Activated CD4-positive, alpha-beta T cell treated with anti-CD3 and anti-CD28 coated beads, Interleukin-2, Interleukin-6, amounts not matched to agents 100 ng/mL and 50 ng/mL, durations not matched to agents 16 hours and 8 hours (primary cell): ENCODE results near the gene SGCA.

Source experiments
- DNase-seq: peaks from one replicate; pipeline ENCODE4 v3.0.0-alpha.2; 2020

Gene SGCA

DNA sequence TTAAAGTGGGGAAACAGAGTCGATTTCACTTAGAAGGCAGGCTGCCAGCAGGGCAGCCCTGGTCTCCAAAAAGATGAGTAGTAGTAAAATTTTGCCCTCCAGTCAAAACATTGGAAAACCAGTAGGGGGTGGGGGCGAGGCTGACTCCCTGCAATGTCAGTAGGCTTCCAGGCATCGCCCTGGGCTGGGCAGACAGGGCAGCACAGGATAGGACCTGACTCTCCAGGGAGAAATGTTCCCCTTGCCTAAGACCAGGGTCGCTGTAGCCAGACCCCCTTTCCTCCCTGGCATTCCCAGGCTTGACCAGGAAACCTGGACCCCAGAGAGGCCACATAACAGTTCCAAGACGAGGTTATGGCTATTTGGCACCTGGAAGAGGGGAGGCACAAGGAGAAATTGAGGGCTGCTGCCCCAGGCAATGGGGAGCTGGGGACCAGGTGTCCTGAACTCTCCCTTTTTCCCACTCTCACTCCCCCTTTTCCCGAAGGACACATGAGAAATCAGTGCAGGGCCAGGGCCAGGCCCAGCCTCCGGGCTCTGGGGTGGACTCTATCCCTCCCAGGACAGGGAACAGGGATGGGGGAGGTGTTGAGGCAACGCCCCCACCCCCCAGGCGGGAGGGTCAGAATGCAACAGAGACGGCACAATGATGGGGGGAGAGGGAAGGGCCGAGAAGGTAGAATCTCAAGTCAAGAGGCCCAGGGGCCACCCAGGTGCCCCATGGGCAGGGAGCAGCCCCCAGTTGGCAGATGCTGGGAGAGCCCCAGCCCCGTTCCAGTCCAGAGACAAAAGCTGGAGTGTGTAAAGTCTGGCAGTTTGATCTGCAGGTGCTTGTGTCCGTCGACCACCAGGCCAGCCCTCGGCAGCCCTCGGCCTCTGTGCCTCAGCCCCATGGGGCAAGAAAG, 31.3 kb upstream of the SGCA start:
- DNase-seq = no peak

DNA sequence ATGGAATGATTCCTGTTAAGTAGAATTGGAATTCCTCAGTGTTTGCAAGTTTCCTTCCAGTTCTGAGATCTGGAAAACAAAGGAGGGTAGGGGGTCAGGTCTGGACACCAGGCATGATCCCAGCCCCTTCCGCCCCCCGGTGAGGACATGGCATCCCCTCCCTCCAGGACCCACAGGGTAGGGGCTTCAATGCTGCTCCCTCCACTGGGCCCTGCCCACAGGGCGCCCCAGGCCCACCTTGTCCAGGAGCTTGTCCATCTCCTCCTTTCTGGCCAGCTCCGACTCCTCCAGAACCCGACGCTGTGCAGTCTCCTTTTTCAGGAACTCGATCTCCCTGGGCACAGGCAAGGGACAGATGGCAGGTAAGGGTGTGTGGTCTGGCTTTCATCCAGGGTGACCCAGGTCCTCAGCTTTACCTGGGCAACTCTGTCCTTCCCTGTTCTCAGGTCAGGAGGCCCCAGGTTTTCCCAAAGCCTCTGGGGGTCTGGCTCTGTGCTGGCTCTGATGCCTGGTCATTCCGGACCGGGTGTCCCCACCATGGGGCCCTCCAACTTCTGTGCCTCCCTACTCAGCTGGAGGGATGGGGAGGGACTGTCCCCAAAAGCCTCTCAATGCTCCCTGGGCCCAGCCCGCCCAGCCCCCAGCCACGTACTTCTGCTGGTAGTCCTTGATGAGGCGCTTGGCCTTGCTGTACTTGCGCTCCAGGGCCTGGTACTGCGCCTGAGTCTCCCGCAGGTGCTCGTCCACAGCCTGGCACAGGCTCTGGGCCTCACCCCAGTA, 30.3 kb upstream of the SGCA start:
- DNase-seq = no peak

DNA sequence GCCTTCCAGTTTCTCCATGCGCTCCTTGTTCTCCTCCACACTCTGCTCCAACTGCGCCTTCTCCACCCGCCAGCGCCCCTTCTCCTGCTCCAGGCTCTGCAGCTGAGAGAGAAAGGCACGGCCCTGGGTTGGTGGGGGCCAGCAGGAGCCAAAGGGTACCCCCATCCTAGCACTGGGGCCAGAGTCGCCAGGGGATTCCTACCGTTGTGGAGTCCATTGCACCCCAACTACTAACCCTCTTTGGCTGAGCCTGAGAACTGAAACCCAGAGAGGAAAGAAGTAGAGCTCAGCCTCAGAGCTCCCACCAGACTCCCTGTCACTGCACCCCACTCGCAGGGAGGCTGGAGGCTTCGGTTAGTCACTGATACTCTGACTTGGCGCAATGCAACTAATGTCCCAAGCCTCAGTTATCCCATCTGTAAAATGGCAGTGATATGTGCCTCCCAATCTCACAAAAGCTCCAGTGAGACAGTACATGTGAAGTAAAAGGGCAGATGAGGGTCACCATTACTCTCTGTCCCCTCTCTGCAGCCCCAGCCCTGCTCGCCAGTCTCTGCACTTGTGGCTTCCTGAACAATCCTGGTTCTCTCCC, 29.6 kb upstream of the SGCA start:
- DNase-seq = no peak

DNA sequence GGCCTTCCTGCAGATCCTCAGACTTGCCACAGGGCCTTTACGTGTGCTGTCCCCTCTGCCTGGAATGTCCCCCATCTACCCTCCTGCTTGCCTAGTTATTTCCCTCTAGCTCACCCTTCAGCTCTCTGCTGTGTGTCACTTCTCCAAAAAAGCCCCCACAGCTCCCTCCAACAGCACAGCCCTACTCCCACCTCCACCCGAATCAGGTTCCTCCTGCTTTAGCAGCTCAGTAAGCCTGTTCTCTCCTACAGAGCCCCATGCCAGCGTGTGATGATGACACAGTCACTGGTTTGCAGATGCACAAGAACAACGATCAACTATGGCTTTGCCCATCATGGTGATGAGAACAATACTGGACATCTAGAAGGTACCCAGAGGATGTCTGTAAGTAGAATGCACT, 28.8 kb upstream of the SGCA start:
- no peak for DNase-seq

DNA sequence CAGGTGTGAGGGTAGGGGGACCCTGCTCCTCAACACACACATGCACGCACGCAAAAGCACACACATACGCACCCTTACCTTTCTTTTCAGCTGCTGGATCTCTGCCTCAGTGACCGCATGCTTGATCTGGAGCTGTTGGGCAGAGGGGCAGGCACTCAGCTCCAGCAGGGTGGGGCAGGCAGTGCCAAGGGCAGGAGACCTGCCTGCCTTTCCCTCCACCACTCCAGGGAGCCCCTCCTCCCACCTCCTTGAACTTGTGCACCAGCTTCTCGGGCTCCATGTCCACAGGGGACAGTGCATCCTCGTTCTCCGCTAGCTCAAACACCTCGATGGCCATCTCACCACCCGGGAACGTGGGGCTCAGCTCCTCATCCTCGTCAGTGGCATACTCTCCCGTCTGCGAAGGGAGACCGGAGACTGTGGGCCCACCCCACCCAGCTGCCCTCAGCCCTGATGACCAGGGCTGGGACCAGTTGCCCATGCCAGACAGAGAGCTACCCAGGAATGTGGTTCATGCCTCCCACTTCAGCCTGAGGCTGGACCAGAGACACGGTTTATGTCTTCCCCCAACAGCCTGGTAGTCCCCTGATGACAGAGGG, 26.5 kb upstream of the SGCA start:
- DNase-seq = no peak

DNA sequence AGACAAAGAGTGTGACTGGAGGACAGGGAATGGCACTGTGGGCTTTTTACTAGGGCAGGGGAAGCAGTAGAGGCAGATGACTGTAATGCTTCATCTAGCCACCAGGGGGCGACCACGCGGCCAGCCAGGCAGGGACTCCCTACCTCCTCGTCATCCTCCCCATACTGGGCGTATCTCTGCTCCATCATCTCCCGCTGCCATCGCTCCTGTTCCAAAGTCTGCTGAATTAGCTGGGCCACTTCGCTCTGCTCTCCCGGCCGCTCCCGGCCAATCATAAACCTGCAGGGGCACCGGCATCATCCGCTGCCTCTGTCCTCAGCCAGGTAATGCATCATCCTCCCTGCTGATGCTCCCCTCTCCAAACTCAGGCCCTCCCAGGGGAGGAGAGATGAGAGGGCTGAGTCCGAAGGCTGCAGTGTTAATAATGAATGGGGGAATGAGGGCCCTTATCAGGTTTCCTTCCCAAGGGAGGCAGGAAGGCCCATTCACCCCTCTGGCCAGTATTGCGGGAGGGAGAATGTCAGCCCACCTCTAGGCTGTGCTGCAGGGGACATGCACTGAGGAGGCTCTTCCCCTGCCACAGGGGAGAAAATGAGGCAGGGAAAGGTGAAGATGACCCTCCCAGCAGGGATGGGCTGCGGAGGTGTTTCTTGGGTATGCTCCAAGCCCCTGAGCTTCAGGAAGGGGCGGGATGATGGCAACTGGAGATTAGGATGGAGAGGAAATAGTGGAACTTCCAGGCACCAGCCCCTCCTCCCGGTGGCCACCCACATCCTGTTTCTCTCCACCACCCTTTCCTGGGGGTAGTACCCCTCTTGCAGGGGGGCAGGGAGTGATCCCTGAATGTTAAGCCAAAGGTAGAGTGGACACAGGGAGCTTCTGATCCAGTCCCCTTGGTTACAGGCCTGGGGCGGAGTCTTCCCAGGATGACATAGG, 25.6 kb upstream of the SGCA start:
- peak; percentile 89 for DNase-seq

DNA sequence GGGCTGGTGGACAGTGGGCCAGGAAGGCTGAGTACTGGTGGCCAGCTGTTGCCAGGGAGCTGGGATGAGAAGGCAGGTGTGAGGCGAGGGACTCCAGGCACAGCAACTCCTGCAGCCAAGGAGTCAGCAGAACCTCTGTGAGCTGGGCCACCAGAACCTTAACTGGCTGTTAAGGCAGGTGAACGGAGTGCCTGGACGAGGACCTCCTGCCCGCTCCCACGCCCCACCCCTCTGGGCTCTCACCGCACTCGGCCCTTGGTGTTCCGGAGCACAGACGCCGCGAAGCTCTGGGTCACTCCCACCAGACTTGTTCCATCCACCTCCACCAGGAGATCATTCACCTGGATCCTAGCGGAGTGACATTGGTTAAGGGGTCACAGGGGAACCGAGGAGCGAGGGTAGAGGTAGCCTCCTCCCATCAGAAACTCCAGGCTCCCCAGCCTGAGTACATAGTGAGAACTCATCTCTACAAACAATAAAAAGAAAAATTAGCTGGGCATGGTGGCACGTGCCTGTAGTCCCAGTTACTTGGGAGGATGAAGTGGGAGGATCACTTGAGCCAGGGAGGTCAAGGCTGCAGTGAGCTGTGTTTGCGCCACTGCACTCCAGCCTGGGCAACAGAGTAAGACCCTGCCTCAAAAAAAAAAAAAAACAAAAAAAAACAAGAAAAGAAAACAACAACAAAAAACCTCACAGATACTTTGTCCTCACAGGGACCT, 24.6 kb upstream of the SGCA start:
- DNase-seq = no peak

DNA sequence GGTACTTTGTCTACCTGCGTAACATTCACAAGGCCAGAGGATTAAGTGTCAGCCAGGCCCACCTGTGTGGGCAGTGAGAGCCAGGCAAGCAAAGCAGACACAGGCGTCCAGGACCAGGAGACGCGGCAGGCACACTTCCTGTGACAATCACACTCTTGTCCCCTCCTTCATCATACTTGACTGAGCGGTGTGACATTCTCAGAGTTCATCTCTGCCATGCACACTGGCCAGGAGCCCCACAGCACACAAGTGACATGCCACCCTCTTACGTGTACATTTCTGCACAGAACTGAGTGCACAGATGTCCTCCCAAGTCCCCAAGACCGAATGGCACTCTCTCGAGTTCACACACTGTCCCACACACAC, 24.1 kb upstream of the SGCA start:
- DNase-seq = peak; percentile 23

DNA sequence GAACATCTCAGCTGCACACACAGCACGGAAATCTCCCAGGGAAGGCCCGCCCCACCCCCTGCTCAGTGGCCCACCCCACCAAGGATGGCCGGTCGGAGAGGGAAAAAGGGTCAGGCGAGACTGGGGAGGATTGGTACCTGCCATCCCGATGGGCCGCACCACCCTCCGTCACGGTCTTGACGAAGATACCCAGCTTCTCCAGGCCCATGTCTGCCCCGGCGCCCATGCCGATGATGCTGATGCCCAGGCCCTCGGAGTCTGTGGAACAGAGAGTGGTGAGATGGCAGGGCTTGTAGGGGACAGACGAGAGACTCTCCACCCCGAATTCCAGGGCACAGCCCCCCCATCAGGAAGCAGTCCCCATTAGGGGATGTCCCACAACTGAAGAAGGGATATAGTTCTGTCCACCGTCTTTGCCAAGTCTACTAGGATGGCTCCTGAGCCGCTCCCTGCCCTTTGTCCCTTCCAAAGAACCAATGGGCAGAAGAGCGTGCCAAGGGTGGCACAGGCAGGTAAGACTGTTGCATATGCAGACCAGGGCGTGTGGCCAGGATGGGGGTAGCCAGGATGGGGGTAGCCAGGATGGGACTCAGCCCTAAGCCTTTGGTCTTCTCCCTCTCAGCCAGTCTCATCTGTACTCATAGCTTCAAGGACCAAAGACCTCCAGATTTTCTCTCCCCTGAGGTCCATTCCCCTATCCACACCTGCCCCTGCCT, 22.2 kb upstream of the SGCA start:
- no peak for DNase-seq

DNA sequence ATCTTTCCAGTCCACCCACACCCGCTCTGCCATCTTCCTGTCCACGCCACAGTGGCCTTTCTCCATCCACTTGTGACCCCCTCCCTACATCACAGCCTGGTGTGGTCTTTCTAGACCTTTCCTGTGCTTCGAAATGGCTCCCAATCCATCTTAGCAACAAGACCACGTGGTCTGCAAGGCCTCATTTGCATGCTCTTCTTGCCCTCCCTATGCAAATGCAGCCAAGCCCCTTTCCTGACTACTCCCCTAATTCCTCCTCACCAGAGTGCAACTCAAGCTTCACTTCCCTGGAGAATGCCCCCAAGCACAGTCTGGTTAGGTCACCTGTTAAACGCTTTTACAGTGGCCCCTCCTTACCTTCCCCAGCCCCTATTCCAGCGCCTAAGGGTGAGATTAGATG, 21.4 kb upstream of the SGCA start:
- no peak for DNase-seq

DNA sequence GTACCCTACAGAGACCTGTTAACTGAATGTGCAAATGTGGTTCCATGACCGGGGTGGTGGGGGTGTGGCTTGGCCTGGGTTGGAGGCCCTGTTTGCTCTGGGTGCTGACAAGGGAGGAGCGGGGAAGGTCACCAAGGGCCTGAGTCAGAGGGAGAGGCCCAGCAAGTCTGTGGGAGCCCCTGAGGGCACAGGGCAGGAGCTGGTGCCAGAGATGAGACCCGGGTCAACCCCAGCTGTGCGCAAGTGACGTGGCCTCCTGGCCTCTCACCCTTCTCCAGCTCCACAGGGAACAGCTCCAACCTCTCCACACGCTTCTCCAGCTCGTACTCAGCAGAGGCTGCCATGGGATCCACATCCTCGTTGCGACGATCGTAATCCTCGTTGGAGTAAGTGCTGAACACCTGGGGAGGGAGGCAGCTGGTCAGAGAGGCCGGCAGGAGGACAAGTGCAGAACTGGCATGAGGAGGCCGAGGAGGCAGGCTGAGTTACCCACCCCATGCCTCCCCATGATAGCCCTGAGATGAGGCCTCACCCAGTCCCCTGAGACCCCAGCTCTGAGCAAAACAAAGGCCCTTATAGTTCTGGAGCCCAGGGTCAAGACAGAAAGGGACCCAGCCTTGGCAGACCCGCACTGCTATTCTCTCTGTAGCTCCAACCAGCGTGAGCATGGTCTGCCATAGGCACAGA, 20.8 kb upstream of the SGCA start:
- peak; percentile 24 for DNase-seq

DNA sequence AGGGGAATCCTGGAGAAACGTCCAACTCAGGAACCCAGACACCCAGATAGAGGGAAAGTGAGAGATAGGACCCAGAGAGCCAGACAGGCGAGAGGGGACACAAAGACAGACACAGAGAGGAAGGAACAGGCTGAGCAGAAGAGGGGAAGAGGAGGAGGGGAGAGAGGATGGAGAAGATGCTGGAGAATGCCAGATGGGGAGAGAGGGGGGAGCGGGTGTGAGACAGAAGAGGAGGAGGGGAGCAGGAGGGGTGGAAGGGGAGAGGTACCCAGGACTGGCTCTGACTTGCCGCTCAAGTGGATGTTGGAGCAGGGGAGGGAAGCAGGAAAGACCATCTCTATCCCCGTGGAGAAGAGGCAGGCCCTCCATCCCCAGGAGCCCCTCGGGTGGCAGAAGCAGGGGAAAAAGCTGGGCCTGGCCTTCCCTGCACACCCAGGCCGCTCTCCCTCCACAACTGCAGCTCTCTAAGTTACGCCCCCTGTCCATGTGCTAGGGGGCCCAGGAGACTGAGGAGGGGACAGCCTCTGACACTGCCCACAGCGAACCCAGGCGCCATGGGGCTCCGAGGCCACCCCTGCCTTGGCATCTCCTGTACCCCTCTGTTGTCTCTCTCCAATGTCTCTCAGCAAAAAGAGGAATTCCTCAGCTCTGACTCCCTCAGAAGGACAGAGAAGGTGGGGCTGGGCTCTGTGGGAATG, 20.1 kb upstream of the SGCA start:
- no peak for DNase-seq

DNA sequence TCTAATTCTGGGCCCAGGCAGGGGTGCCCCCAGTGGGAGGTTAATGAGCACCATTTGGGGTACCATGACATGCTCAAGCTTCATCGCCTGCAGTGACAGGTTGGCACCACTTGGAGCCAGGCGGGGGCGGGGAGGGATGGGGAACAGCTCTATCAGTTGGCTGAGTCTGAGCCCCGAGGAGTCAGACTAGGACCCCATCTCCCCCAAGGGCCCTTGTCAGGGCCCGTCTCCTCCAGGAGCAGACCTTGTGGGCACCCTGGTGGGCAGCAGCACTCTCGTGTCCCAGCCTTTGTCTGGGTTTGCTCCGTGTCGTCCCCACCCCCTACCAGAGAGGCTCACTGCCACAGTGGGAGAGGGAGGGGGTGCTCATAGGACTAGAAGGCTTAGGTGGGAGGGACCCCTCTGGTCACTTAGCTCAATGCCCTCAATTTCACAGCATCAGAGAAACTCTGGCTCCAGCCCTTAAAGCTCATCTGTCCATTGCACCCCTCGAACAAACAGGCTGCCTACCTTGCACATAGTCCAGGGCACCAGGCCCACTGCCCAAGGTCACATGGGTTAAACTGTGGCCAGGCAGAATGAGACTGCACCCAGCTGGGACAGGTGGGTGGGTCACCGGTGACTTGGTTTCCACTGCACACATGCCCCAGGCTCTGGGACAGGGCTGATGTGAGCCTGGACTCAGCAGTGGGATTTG, 19.4 kb upstream of the SGCA start:
- peak; percentile 43 for DNase-seq

DNA sequence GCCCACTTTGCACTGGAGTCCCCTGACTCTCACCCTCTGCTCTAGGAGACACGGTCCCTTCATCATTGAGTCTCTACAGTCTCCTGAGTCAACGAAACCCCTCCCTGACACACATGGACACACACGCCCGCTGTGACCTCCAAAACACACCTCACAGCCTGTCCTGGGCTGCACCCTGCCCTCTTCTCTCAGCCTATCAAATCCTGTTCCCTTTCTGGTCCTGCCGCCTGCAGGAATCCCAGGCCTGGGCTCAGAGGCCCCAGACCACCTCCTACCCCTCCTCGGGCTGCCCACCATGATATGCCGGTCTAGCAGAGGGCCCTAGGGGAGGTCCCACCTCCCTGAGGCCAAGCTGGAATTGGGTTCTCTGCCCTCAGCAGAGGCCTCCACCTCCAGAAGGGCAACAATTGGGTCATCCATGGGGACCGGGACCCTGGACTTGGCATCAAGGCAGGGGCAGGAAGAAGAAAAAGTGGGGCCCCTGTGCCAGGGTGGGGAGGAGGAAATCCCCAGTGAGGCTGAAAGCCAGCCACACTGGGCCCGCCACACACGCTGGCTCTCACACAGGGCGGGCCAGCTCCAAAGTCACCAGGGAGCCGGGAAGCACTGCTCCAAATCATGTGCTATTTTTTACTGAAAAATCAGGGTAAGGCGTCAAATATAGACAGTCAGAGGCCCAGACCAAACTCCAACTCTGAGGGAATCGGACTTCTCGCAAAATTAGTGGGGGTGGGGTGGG, 18.7 kb upstream of the SGCA start:
- peak; percentile 19 for DNase-seq

DNA sequence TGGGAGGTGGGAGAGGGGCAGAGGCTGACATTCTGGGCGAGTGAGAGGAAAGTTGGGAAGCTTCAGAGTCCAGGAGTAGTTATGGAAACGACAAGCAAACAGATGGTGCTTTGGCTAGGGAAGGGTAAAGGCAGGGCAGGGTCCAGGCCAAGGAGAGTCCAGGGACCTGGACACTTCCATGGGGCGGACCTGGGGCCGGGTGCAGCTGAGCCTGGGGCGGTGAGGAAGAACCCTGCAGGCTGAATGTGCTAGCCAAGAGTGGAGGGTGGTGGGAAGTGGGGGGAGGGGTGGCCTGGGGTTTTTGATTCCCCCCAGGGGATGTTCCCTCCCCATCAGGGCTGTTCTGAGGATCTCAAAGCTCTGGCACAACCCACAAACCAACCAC, 18.0 kb upstream of the SGCA start:
- no peak for DNase-seq

DNA sequence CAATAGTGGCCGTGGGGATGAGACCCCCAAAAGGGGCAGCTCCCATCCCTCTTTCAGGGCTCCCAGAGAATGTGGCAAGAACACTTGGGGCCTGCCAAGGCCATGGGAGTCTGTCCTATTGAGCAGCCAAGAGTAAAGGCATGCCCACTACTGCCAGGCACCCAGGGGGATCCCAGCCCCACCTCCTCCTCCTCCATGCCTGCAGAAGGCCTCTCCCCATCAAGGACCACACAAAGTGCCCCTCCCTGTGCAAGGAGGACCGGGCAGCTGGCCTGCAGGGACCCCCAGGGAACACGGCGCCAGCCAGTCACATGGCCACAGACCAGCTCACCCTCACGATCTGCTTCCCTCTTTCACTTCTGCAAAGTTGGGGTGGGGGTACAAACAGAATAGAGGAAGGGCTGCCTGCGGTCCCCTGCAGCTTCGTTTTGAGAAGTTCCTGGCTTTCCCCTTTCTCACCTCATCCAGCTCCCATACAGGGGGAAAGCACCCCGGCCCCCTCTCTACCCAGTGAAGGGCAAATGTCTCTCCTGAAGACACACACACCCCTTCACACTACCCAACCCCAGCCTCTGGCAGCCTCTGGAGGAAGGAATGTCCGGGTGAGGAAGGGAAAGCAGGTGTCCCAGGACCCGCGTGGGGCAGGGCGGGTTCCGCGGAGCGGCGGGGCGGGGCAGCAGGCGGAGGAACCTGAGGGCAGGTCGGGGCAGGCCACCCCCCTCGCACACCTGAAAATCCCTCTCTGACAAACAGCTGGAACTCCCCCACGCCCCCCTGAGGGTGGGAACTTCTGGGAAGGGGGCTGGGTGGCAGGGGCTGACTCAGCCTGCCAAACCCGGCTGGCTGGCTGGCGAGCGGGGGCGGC, 17.3 kb upstream of the SGCA start:
- peak; percentile 78 for DNase-seq

DNA sequence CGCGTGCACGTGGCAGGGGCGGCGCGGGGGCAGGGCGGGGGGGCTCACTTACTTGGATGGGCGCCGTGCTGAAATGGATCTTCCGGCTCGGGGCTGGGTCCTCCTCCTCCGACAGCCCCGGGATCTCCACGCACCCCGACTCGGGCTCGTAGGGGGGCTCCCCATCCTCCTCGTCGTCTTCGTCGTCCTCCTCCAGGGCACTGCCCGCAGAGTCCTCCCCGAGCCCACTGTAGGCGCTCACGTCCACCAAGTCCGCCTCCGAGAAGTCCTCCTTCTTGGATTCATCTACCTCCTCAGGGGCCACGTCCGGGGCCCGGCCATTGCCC, 16.8 kb upstream of the SGCA start:
- no peak for DNase-seq
